K562 (cell line): ENCODE data around the gene AKT3. TPM values are rescaled to one million over a fixed set of nuclear protein-coding genes. Genes with fewer than 3 reads are reported as not detected.
"Not testable (repeated sequence)": the region's sequence is repeated elsewhere in the genome, so short reads cannot be mapped to it uniquely, and the experiment has no call there.

Experiments used
- ATAC-seq: fragments of 200-7000 bp; cut with Tn5 transposase; 3 replicates; pipeline ENCODE4 v1.9.1; 2020; ENCODE audit warnings: moderate library complexity
- BruUV-seq: library from RNA; stranded (reverse); fragments of 400-500 nt; replicated peaks from 2 replicates; lab custom pipeline; 2021; lab: Mats Ljungman, UMichigan
- CTCF ChIA-PET: fragments of 300-600 bp; formaldehyde crosslinking; extraction: SDS; loops from one replicate; lab custom pipeline; 2021; ENCODE audit warnings: low intra/inter-chr PET ratio; lab: Yijun Ruan, JAX
- POLR2A ChIA-PET: fragments of 300-600, 350-650 bp; sonication (Branson Sonifier 250); formaldehyde crosslinking; extraction: SDS; loops from one replicate; lab custom pipeline; 2021; ENCODE audit warnings: antibody characterized with exemption, inconsistent platforms; lab: Yijun Ruan, JAX
- DNase-seq, 4 experiments: peaks; one replicate each; pipeline versions ENCODE4 v3.0.0 to v3.0.0-alpha.2; 2011 to 2018; ENCODE audit warnings: low spot score in 3 of 4, mixed read lengths in 3 of 4; ENCODE audit errors: extremely low read depth in 1 of 4
- FAIRE-seq: peaks from 2 replicates; lab custom pipeline; 2011; peaks lifted over from hg19 to GRCh38; lab: Jason Lieb, UNC
- H2AFZ ChIP-seq: 2 replicates; pipeline ENCODE4 v1.6.0; 2011; ENCODE audit warnings: low read depth, low read length, control low read depth, inconsistent platforms
- H3K27ac ChIP-seq: fragments of 200-600 bp; 3 replicates; pipeline ENCODE4 v1.8.0; 2011; ENCODE audit warnings: low read depth, mild to moderate bottlenecking, control low read depth, inconsistent platforms, low read length, moderate library complexity, mixed read lengths; ENCODE audit errors: extremely low read depth
- H3K27me3 ChIP-seq, 2 experiments: fragments of 300-600 bp in 1 of 2; 2 replicates in 1 of 2; 3 replicates in 1 of 2; pipeline versions ENCODE4 v1.6.0 to v1.8.0; 2011; ENCODE audit warnings: inconsistent platforms in 2 of 2, low read length in 2 of 2, mild to moderate bottlenecking in 1 of 2, mixed read lengths in 1 of 2, moderate library complexity in 1 of 2; ENCODE audit not compliant: control insufficient read depth in 2 of 2, insufficient read depth in 2 of 2
- H3K36me3 ChIP-seq: fragments of 300-600 bp; 3 replicates; pipeline ENCODE4 v1.8.0; 2011; ENCODE audit warnings: mild to moderate bottlenecking, low read length, inconsistent platforms; ENCODE audit not compliant: control insufficient read depth, insufficient read depth
- H3K4me1 ChIP-seq, 2 experiments: fragments of 200-600 bp in 1 of 2; replicated peaks in 1 of 2; 2 replicates in 1 of 2; 3 replicates in 1 of 2; pipeline versions ENCODE4 v1.5.1 to v1.8.0; 2011; ENCODE audit warnings: inconsistent platforms in 2 of 2, low read length in 2 of 2, mild to moderate bottlenecking in 1 of 2, mixed read lengths in 1 of 2, moderate library complexity in 1 of 2; ENCODE audit not compliant: control insufficient read depth in 2 of 2, insufficient read depth in 2 of 2
- H3K4me2 ChIP-seq: 2 replicates; pipeline ENCODE4 v1.6.1; 2011; ENCODE audit warnings: low read length, control low read depth, inconsistent platforms, mixed read lengths; ENCODE audit not compliant: insufficient read depth
- H3K4me3 ChIP-seq: fragments of 200-600 bp; sonication (generic), shearing (Covaris generic); 2 replicates; pipeline ENCODE4 v1.5.1; 2016; ENCODE audit warnings: control low read depth, inconsistent platforms
- H3K79me2 ChIP-seq: fragments of 200-600 bp; 3 replicates; pipeline ENCODE4 v1.8.0; 2011; ENCODE audit warnings: low read length, inconsistent platforms; ENCODE audit not compliant: control insufficient read depth, insufficient read depth
- H3K9ac ChIP-seq, 2 experiments: 2 replicates each; pipeline versions ENCODE4 v1.6.0 to v1.6.1; 2011; ENCODE audit warnings: low read depth in 2 of 2, low read length in 2 of 2, control low read depth in 1 of 2, inconsistent platforms in 1 of 2, mild to moderate bottlenecking in 1 of 2, mixed read lengths in 1 of 2; ENCODE audit not compliant: insufficient read depth in 1 of 2
- H3K9me1 ChIP-seq: one replicate; pipeline ENCODE4 v1.6.0; 2011; ENCODE audit warnings: inconsistent platforms, mild to moderate bottlenecking, low read length, moderate library complexity; ENCODE audit not compliant: control insufficient read depth, insufficient read depth
- H3K9me3 ChIP-seq: replicated peaks from 2 replicates; pipeline ENCODE4 v1.5.1; 2011; ENCODE audit warnings: low read depth, low read length, inconsistent platforms; ENCODE audit not compliant: control insufficient read depth, insufficient read depth
- H4K20me1 ChIP-seq: replicated peaks from 2 replicates; pipeline ENCODE4 v1.6.1; 2011; ENCODE audit warnings: low read length, inconsistent platforms, mixed read lengths; ENCODE audit not compliant: control insufficient read depth, insufficient read depth
- BRD9 ChIP-seq: fragments of 450-650 bp; IDR thresholded peaks from 2 replicates; pipeline ENCODE4 v1.6.1; 2018; ENCODE audit warnings: low read depth; ENCODE audit not compliant: partially characterized antibody
- CREB1 ChIP-seq, 2 experiments: sonication (generic) in 1 of 2; formaldehyde crosslinking in 1 of 2; IDR thresholded peaks; 2 replicates each; pipeline versions ENCODE4 v1.6.1 to v1.8.0; 2012 to 2022; ENCODE audit warnings: inconsistent platforms in 1 of 2, mild to moderate bottlenecking in 1 of 2, missing genetic modification reagents in 1 of 2, moderate library complexity in 1 of 2
- ELF1 ChIP-seq: fragments of 200-800 bp; sonication (Bioruptor generic); IDR thresholded peaks from 2 replicates; pipeline ENCODE4 v1.6.1; 2016; ENCODE audit warnings: missing genetic modification characterization, missing compliant biosample characterization
- ESRRA ChIP-seq: fragments of 450-650 bp; IDR thresholded peaks from 2 replicates; pipeline ENCODE4 v1.6.1; 2014; ENCODE audit warnings: low read depth, mild to moderate bottlenecking, moderate library complexity, borderline replicate concordance
- FOSL1 ChIP-seq: fragments of 200-800 bp; sonication (Bioruptor generic); conservative IDR thresholded peaks from 2 replicates; pipeline ENCODE4 v1.6.1; 2016; ENCODE audit warnings: missing genetic modification characterization, missing compliant biosample characterization
- HDAC1 ChIP-seq, 2 experiments: fragments of 450-650 bp; IDR thresholded peaks; 2 replicates each; pipeline ENCODE4 v1.6.1; 2016 to 2017; ENCODE audit warnings: inconsistent platforms in 1 of 2, mild to moderate bottlenecking in 1 of 2, moderate library complexity in 1 of 2
- HSF4 ChIP-seq: fragments of 250-450 bp; sonication (Bioruptor Pico); IDR thresholded peaks from 2 replicates; pipeline ENCODE4 v2.1.2; 2022; ENCODE audit warnings: mild to moderate bottlenecking, moderate library complexity, borderline replicate concordance
- KAT8 ChIP-seq: fragments of 450-650 bp; IDR thresholded peaks from 2 replicates; pipeline ENCODE4 v1.6.1; 2016; ENCODE audit warnings: low read depth, mild to moderate bottlenecking
- MAZ ChIP-seq, 2 experiments: fragments of 450-650 bp in 1 of 2; sonication (generic) in 1 of 2; formaldehyde crosslinking; IDR thresholded peaks in 1 of 2; conservative IDR thresholded peaks in 1 of 2; 2 replicates each; pipeline versions ENCODE4 v1.4.0 to v1.5.0; 2020; ENCODE audit warnings: mild to moderate bottlenecking in 1 of 2, missing genetic modification reagents in 1 of 2
- SRSF3 ChIP-seq: fragments of 200-400 bp; formaldehyde crosslinking; IDR thresholded peaks from 2 replicates; pipeline ENCODE4 v1.6.1; 2016; ENCODE audit warnings: mild to moderate bottlenecking, low read length, moderate library complexity; ENCODE audit not compliant: insufficient read depth
- TAF9B ChIP-seq: fragments of 450-650 bp; IDR thresholded peaks from 2 replicates; pipeline ENCODE4 v1.6.1; 2018; ENCODE audit warnings: mild to moderate bottlenecking; ENCODE audit not compliant: partially characterized antibody
- ZBTB8A ChIP-seq: fragments of 450-650 bp; IDR thresholded peaks from 2 replicates; pipeline ENCODE4 v1.6.1; 2018; ENCODE audit warnings: mild to moderate bottlenecking, moderate library complexity; ENCODE audit not compliant: partially characterized antibody
- ZNF134 ChIP-seq: fragments of 250-450 bp; sonication (Bioruptor Pico); conservative IDR thresholded peaks from 2 replicates; pipeline ENCODE4 v1.4.0; 2020
- ZNF175 ChIP-seq: fragments of 200-800 bp; sonication (Bioruptor generic); IDR thresholded peaks from 2 replicates; pipeline ENCODE4 v1.6.1; 2016; ENCODE audit warnings: low read depth, mild to moderate bottlenecking, missing genetic modification characterization, missing compliant biosample characterization
- ZNF184 ChIP-seq: sonication (generic); formaldehyde crosslinking; IDR thresholded peaks from 2 replicates; pipeline ENCODE4 v1.5.0; 2020; ENCODE audit warnings: missing genetic modification reagents
- ZNF780A ChIP-seq: fragments of 250-450 bp; sonication (Bioruptor Pico); IDR thresholded peaks from 2 replicates; pipeline ENCODE4 v1.5.0; 2021; ENCODE audit warnings: mild to moderate bottlenecking
- WGBS: fragments of 100-300 bp; shearing (Covaris generic); methylation state at CpG from one replicate; pipeline ENCODE4 v1.1.6; 2016; ENCODE audit warnings: low coverage, mixed read lengths; ENCODE audit not compliant: insufficient coverage; ENCODE audit errors: missing lambda C conversion rate; 5-methylcytosine and 5-hydroxymethylcytosine counted together
- in situ Hi-C: fragments of 300-500 bp; cut with MboI; formaldehyde crosslinking; loops from 4 replicates; pipeline ENCODE4 v1.15.0; 2018; ENCODE audit warnings: inconsistent platforms, mixed read lengths
- intact Hi-C: fragments of 100-400 bp; cut with micrococcal nuclease; formaldehyde crosslinking; loops from 2 replicates; pipeline ENCODE4 v1.14.2; 2022
- polyA plus RNA-seq, 8 experiments: library from polyadenylated mRNA; depleted of rRNA in 4 of 8; stranded (reverse) in 5 of 8; unstranded in 3 of 8; fragments of >200 nt; fragmentation: Nextera tagmentation in 2 of 8; fragmentation: Illumina TruSeq in 1 of 8; extraction: Ambion mirVana in 2 of 8; extraction: Trizol in 1 of 8; gene quantifications; 2 replicates each; pipeline versions ENCODE4 v1.2.1 to v1.2.3, GENCODE V29; 2011 to 2014; ENCODE audit warnings: inconsistent platforms in 1 of 8, missing spikeins in 1 of 8
- total RNA-seq, 7 experiments: library from RNA; depleted of rRNA in 6 of 7; stranded (reverse); fragments of >200 nt in 6 of 7; fragmentation: Illumina TruSeq in 2 of 7; extraction: Trizol in 2 of 7; gene quantifications; 2 replicates each; pipeline versions ENCODE4 v1.2.1 to v1.2.3, GENCODE V29; 2011 to 2021; ENCODE audit warnings: low replicate concordance in 1 of 7

Gene AKT3
- total and polyA plus RNA-seq, 9 of the 15 experiments (the other 6 are each of a cell fraction or from before 2014, with no cell fraction given), result 0.04 to 0.54 (median 0.18) TPM; not detected in 1

- no TSS peak for BruUV-seq
- WGBS, result 0% methylated on average over 1 of the region's 1 CpG
- in situ Hi-C loops (no loop called here), intact Hi-C loops (no loop called here)
- H3K9me1 ChIP-seq, result no peaks in the 10 kb centered on the region
- H3K27me3 ChIP-seq, result no peaks in the 10 kb centered on the region
- H3K9me3 ChIP-seq, result no peaks in the 10 kb centered on the region
- no peak overlapping the region for H3K9ac ChIP-seq
- ChIA-PET CTCF (no interaction called here), POLR2A (interaction anchor here (0.7 kb wide), 1 partner anchor 1014 kb away, joined by 3 read pairs; no protein-coding TSS in a partner anchor)
- no peaks in the 10 kb centered on the region for H3K79me2 ChIP-seq
- no peaks in the 10 kb centered on the region for H3K36me3 ChIP-seq
- TF ChIP-seq ELF1 (tag) (no peak), HDAC1 (IDR thresholded peaks at IDR 0.05) (no peak), HSF4 (CRISPR knock-in tag) (no peak), BRD9 (no peak), TAF9B (no peak), ESRRA (no peak), ZNF780A (CRISPR knock-in tag) (no peak), ZNF184 (CRISPR knock-in tag) (no peak), ZBTB8A (no peak), FOSL1 (tag) (no peak), ZNF134 (CRISPR knock-in tag) (no peak), CREB1 (IDR thresholded peaks at IDR 0.05) (no peak), CREB1 (CRISPR knock-in tag; IDR thresholded peaks at IDR 0.05) (no peak), SRSF3 (no peak), KAT8 (no peak), MAZ (CRISPR knock-in tag; conservative IDR thresholded peaks at IDR 0.05 in 1 of 2, IDR thresholded peaks at IDR 0.05 in 1 of 2) (no peak), ZNF175 (CRISPR knock-in tag) (no peak)
- no peak overlapping the region for H3K4me2 ChIP-seq
- no peak overlapping the region for H3K4me3 ChIP-seq
- H2AFZ ChIP-seq, result no peak overlapping the region
- no peaks in the 10 kb centered on the region for H4K20me1 ChIP-seq
- H3K4me1 ChIP-seq, result no peaks in the 10 kb centered on the region
- FAIRE-seq (no peak), DNase-seq (no peak), ATAC-seq (no peak)
- no peak overlapping the region for H3K27ac ChIP-seq
Observed at GRCh38 chr1:243663651-243664050, 186.4 kb downstream of the AKT3 start.

- intact Hi-C loops, H3K4me2 ChIP-seq, H3K4me1 ChIP-seq, DNase-seq, H2AFZ ChIP-seq, H3K27me3 ChIP-seq, POLR2A ChIA-PET, H3K9me3 ChIP-seq, H4K20me1 ChIP-seq, H3K79me2 ChIP-seq, BruUV-seq, H3K27ac ChIP-seq, ATAC-seq, H3K9ac ChIP-seq, FAIRE-seq, CTCF ChIA-PET, H3K9me1 ChIP-seq, H3K36me3 ChIP-seq, in situ Hi-C loops, H3K4me3 ChIP-seq: not testable (repeated sequence)
- no CpG with 5 or more reads among the region's 1 CpG for WGBS
Observed at GRCh38 chr1:243662169-243662568, 187.9 kb downstream of the AKT3 start.
